GM19397 (cell line): Measurements from ENCODE around the gene KLF17.
"Not testable (repeated sequence)": the region's sequence is repeated elsewhere in the genome, so short reads cannot be mapped to it uniquely, and the experiment has no call there.

ENCODE experiments used
- ATAC-seq: cut with Tn5 transposase; IDR thresholded peaks from one replicate; pipeline ENCODE4 v1.9.1; 2021; ENCODE audit warnings: mild to moderate bottlenecking, moderate library complexity; ENCODE audit not compliant: unreplicated experiment

KLF17 gene

DNA sequence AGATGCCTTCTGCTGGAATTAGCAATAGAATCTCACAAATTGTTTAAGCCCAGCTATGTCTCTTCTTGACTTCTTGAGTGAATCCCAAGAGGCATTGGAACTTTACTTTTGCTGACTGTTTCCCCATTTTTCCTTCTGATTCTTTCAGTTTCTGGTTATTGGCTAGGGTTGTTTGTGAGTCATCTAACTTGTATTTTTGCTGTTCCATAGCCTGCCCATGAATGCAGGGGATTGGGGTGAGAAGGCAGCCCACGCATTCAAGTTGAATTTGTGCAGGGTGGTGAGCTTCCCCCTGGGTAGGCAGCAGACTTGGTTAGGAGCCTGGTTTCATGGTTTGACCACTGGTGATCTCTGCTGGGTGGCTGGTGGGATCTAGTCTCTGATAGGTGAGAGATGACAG, 10.4 kb upstream of the KLF17 start:
- no peak for ATAC-seq

DNA sequence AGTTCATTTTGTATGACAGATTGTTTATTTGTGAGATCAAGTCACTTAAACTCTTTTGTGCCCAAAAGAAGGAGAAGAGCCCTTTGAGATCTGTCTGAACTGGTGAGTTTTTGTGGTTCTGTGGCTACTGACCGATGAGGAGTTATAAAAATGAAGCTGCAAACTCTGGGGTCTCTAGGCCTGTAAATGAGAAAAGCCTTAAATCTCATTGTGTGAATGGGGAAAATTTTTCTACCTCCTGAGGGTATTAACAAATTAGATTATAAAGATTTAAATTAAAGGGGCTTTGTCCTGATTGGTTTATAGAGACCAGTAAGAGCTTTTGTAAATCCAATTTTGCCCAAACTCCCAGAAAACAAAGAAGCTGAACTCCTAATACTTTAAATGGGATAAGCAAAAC, 9.7 kb upstream of the KLF17 start:
- no peak for ATAC-seq

DNA sequence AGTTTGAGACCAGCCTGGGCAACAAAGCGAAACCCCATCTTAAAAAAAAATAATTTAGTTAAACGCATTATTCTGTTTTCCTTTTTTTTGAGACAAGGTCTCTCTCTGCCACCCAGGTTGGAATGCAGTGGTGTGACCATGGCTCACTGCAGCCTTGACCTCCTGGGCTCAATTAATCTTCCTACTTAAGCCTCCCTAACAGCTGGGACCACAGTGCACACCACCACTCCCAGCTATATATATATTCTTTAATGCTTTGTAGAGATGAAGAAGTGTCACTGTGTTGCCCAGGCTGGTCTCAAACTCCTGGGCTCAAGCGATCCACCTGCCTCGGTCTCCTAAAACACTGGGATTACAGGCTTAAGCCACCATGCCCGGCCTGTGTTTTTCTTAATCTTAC, 7.7 kb upstream of the KLF17 start:
- ATAC-seq = no peak

DNA sequence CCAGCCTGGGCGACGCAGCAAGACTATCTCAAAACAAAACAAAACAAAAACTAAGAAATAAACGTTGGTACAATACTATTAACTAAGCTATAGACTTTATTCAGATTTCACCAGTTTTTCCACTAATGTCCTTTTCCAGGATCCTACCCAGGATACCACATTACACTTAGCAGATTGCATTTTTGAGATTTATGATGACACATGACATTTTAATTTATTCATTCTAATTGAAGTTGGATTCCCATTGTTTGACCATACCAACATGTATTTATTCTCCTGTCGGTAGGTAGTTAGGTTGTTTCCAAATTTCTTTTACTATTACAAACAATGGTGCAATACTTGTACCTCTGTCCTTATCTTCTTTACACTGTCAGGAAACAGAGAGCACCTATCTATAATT, 6.8 kb upstream of the KLF17 start:
- ATAC-seq = no peak

DNA sequence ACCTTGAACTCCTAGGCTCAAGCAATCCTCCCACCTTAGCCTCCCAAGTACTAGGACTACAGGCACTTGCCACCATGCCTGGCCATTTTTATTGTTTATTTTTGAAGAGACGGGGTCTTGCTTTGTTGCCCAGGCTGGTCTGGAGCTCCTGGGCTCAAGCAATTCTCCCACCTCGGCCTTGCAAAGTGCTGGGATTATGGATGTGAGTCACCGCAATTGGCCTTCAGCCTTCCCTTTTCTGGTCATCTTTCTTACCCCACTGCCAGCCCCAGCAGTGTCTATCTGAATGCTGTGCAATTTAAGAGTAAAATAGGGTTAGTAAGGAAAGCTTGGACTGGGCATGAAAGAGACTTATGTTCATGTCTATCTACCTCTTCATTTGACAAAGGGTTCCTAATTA, 6.1 kb upstream of the KLF17 start:
- no peak for ATAC-seq

DNA sequence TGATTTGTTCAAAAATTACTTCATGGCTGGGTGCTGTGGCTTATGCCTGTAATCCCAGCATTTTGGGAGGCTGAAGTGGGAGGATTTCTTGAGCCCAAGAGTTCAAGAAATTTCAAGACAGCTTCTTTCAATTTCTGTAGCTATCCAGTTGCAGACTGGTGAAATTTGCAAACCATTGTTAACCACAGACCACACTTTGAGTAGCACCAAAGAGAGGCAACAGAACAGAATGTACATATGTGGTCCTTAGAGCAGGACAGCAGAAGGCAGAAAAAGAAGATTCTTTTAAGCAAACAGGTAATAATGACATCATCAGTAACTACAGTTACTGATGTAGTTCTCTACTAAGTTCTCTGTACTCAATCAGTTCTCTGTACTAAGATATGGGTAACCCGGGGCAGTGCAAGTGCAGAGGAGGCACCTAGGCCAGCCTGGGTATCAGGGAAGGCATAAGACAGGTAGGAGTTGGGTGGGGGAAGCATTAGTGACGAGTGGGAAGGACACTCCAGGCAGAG, 5.5 kb upstream of the KLF17 start:
- no peak for ATAC-seq

DNA sequence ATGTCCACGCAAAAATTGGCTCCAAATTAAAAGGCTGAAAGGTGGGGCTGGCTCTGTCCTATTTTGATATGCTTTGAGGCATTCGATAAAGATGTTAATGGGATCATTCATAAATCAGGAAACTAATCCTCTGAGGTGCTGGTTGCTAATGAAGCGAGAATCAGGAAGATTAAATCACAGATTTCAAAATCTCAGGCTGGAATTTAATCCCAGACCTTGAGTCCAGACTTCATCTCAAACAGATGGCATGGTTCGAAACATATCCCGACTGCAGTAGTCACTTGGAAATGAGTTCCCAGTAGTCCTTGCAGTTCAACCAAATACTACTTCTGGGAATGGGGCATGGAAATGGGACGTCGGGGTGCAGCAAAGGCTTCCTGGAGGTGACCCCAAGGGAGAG, 4.5 kb upstream of the KLF17 start:
- ATAC-seq = no peak

DNA sequence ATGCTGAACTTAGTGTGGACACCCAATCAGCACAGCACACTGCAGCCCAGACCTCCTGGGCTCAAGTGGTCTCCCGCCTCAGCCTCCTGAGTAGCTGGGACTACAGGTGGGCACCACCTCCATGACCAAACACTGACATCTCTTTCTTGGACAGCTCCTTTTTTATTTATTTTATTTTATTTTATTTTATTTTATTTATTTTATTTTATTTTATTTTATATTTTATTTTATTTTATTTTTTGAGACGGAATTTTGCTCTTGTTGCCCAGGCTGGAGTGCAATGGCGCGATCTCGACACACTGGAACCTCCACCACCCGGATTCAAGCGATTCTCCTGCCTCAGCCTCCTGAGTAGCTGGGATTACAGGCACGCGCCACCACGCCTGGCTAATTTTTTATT, 1.3 kb upstream of the KLF17 start:
- ATAC-seq = not testable (repeated sequence)

DNA sequence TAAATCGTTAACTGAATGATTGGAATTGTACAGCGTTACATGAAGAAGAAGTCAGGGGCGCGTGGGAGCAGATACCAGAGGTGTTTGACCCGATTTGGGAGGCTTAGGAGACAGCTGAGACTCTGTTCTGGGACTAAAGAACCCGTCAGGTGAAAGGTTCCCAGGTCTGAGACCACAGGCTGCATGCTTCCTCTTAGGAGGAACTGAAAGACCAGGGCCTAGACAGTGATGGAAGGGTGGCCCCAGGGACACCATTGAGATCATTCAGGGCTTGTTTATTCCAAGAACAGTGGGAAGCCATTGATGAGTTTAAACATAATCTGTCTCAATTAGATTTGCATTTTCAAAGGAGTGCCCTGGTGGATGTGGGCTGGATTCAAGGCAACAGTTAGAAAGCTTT, 904 bp downstream of the KLF17 start:
- ATAC-seq = no peak

DNA sequence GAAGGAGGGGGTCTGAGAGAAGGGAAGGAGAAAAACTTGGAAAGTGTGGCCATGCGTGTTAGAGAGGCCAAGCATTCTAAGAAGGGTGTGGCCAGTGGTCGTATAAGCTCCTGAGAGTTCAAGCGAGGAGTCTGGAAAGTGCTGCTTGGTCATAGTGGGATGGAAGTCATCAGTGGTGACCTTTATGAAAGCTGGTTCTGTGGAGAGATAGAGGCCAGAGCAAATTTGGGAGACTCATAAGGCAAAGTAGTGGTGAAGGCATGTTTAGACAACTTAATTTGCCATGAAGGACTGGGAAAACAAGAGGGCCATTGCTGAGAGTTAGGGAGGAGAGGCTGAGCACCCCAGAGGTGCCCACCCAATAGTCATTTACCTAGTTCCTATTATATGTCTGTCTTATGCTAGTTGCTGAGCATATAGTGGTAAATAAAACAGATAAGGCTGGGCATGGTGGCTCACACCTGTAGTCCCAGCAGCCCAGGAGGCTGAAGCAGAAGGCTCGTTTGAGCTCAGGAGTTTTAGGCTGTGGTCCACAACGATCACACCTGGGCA, 1.9 kb downstream of the KLF17 start:
- no peak for ATAC-seq

DNA sequence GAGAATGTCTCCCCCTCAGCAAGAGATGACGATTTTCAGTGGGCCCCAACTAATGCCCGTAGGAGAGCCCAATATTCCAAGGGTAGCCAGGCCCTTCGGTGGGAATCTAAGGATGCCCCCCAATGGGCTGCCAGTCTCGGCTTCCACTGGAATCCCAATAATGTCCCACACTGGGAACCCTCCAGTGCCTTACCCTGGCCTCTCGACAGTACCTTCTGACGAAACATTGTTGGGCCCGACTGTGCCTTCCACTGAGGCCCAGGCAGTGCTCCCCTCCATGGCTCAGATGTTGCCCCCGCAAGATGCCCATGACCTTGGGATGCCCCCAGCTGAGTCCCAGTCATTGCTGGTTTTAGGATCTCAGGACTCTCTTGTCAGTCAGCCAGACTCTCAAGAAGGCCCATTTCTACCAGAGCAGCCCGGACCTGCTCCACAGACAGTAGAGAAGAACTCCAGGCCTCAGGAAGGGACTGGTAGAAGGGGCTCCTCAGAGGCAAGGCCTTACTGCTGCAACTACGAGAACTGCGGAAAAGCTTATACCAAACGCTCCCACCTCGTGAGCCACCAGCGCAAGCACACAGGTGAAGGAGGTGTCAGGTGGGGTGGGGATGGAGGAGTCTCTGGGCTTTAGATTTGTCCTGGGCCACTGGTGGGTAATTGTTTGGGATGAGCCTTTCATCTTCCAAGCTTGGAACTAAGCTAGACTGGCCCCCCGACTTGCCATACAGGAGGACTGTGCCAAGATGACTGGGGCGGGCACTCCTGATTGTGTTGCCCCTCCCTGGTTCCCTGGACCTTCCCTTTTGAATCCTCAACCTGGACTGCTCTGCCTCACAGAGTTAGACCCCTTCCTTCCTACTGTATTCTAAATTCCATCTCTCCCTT, 11.2 kb downstream of the KLF17 start:
- ATAC-seq = no peak

DNA sequence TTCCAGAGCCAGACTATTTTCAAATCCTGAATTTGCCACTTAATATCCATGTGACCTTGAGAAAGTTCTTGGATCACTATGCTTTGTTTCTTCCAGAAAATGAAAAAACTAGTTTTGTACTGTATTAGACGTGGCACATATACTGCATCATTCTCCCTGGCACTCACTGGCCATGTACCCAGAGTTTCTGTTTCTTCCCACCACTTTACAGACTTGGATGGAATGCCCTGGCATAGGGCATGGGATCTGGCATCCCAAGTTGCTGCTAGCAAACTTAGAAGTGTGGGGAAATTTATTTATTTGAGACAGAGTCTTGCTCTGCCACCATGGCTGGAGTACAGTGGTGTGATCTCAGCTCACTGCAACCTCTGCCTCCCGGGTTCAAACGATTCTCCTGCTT, 12.8 kb downstream of the KLF17 start:
- no peak for ATAC-seq

DNA sequence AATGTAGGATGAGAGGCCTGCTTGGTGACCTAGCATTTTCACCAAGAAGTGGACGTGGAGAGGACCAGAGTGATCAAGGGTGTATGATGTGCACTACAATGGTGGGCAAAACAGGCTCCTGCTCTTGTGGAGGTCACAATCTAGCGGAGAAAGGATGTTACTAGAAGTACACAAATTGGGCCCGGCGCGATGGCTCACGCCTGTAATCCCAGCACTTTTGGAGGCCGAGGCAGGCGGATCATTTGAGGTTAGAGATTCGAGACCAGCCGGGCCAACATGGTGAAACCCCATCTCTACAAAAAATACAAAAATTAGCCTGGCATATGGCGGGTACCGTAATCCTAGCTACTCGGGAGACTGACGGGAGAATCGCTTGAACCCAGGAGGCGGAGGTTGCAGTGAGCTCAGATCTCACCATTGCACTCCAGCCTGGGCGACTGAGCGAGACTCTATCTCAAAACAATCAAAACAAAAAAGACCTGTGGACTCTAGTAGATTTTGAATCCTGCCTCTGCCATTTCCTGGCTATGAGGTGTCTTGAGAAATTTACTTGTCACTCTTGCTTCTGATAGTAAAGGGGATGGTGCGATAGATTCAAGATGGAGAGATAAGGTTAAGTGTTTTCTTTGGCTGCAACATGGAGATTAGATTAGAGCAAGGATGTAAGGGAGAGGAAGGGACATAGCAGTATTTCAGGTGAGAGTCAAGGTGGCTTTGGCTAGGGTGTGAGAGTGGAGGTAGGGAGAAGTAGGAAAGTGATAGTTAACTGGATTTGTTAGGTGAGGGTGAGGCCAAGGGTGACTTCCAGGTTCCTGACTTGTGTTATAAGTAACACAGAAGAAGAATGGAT, 15.7 kb downstream of the KLF17 start:
- no peak for ATAC-seq

DNA sequence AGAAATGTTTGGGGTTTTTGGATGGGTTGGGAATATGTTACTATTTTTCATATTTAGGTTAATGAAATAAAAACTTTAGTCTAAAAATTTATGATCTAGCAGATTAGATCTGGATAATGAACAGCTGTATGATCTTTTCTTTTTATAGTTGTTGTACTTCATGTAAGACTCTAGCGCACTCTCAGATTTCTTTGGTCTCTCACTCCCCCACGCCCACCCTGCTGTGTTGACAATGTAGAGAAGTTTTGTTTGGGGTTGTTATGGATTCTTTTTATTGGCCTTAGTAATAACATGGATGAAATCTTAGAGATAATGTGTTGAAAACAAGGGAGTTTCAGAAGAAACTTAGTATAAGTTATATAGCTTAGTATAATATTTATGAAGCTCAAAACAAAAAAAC, 17.3 kb downstream of the KLF17 start:
- ATAC-seq = no peak

DNA sequence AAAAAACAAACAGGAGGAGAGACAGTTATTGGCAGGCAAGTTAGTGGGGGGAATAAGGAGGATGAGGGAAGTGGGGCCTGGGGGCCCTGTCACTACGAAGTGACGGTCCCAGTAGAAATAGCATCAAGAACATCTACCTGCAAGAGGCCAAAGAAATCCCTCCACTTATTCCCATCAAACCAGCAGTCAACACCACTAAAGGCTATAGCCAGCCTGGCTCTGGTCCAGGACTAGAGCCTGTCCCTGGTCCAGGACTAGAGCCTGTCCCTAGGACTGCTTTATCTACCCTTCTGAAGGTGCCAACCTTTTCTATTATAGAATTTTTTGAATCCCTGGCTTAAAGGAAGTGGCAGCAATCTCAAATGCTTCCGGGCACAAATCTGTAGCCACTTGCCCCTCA, 19.6 kb downstream of the KLF17 start:
- ATAC-seq = no peak

DNA sequence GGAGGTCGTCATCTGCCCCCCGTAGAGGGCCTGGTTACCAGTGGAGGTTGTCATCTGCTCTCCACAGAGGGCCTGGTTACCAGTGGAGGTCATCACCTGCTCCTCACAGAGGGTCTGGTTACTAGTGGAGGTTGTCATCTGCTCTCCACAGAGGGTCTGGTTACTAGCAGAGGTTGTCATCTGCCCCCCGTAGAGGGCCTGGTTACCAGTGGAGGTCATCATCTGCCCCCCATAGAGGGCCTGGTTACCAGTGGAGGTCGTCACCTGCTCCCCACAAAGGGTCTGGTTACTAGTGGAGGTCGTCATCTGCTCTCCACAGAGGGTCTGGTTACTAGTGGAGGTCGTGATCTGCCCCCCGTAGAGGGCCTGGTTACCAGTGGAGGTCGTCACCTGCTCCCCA, 20.9 kb downstream of the KLF17 start:
- ATAC-seq = not testable (repeated sequence)

DNA sequence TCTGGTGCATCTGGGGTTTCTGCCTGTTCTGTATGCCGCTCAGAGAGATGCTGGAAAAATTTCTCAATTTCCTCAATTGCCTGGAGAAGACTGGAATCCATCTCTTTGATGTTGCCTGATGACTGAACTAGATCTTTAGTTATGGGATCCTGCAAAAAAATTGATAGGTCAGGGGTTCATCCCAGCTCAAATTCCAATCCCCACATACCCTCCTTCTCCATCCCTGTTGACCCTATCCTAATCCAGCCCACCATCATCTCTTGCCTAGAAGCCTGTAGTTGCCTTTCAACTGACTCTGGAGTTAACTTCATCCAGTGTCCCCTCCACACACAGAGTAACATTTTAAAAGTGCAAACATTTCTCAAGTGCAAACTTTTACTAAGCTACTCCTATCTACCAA, 22.9 kb downstream of the KLF17 start, which contains the start of gene KLF18:
TSS of gene KLF18 (minus strand) at position 101 of the 400 bp plus-strand sequence. CDS start at position 101, 0 bp downstream.
- no peak for ATAC-seq

DNA sequence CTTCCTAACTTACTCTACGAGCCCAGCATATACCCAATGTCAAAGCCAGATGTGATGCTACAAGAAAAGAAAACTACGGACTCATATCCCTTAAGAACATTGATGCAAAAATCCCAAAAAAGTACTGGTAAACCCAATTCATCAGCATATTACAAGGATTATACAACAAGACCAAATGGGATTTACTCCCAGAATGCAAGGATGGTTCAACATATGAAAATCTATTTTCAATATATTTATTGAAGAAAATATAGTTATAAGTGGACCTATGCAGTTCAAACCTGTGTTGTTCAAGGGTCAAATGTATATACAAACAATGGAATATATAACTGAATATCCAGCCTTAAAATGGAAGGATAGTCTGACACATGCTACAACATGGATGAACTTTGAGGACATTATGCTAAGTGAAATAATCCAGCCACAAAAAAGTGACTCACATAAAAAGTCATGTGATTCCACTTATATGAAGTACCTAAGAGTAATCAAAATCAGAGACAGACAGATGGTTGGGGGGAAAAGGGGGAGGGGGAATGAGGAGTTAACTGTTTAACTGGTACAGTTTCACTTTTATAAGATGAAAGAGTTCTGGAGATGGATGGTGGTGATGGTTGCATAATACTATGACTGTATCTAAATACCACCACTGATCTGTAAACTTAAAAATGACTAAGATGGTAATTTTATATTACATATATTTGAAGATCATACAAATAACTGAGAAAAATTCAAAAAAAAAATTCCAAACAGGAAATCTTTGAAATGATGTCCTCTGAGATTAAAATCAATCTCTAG, 26.5 kb downstream of the KLF17 start:
- no peak for ATAC-seq

DNA sequence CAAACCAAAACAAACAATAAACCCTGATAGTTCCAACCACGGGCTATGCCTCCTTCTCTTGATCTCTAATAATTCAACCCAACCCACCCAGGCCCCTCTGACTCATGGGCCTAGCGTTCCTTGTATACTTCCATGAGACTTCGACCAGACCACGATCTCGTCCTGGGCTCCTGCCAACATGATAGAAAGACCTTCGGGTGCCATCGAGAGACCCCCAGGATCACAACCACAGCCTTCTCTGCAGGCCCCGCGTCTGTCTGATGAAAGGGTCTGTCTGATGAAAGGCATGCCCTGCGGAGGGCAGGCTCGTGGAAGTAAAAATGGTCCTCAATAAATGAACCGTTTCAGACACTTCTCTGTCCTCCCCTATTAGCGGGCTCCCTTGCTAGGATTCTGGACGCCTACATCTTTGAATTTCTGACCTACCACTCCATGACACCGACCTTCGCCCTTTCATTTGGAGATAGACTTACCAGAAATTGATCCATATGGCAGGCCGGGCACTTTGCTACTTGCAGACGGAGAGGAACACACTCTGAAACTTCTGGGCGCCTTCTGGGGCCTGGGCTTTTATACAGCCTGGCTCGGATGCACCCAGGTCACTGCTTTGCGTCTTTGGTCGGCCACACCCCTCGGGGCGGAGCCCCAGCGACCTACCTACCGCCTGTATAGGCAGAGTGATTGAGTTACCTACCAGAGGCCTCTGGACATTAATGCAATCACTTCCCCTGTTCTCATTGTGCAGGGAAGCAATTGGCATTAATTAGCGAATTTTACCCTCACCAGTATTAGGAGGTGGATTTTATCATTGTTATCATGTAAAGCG, 28.1 kb downstream of the KLF17 start:
- no peak for ATAC-seq

DNA sequence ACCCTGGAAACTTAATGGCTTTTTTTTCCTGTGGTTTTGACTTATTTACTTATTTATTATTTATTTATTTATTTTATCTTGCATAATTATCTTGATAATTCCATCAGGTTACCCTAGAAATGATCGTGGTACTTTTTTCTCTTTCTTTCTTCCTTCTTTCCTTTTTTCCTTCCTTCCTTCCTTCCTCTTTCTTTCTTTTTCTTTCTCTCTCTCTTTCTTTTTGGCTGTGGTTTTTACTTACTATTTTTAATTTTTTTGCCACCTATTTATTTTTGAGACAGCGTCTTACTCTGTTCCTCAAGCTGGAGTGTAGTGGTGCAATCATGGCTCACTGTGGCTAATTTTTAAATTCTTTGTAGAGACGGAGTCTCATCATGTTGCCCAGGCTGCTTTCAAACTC, 29.0 kb downstream of the KLF17 start:
- ATAC-seq = no peak
